Renal cortex interstitium (tissue), 15 donors: ENCODE data around the gene RSPH9. TPM values are rescaled to one million over a fixed set of nuclear protein-coding genes. Genes with fewer than 3 reads are reported as not detected.

ENCODE experiments used
- DNase-seq, 11 donors: peaks; one replicate each; pipeline ENCODE4 v3.0.0-alpha.2; 2013; ENCODE audit warnings: low read depth in 9 of 11, low spot score in 4 of 11; ENCODE audit errors: extremely low read depth in 1 of 11
- long read RNA-seq, 16 experiments: transcript quantifications; one replicate each; lab custom pipeline, GENCODE V29; 2026
- polyA plus RNA-seq, 3 donors: library from polyadenylated mRNA; unstranded; fragments of 120-200 nt; gene quantifications; one replicate each; pipeline ENCODE4 v1.2.1, GENCODE V29; 2013; ENCODE audit not compliant: insufficient read length in 3 of 3

RSPH9 gene
- 1 to 10 TPM; 1.1 to 1.7 (median 1.7) TPM for polyA plus RNA-seq
- long read RNA-seq, donor 1, partial matches to known transcripts = 0 of 57 reads
- long read RNA-seq, donor 1, other reads (novel, unspliced or antisense) = 56 of 57 reads
- long read RNA-seq, donor 2, partial matches to known transcripts = 0 of 2 reads
- long read RNA-seq, donor 2, other reads (novel, unspliced or antisense) = 0 of 2 reads
- long read RNA-seq, donor 3, partial matches to known transcripts = 0 of 2 reads
- long read RNA-seq, donor 3, other reads (novel, unspliced or antisense) = 0 of 2 reads
- long read RNA-seq, donor 4, partial matches to known transcripts = 0 of 1 reads
- long read RNA-seq, donor 4, other reads (novel, unspliced or antisense) = 0 of 1 reads
- long read RNA-seq, donor 5 = 0 reads
- long read RNA-seq, donor 6, partial matches to known transcripts = 0 of 2 reads
- long read RNA-seq, donor 6, other reads (novel, unspliced or antisense) = 0 of 2 reads
- long read RNA-seq, donor 7, partial matches to known transcripts = 0 of 1 reads
- long read RNA-seq, donor 7, other reads (novel, unspliced or antisense) = 0 of 1 reads
- long read RNA-seq, donor 8 = 0 reads
- long read RNA-seq, donor 9 = 0 reads
- long read RNA-seq, donor 10, partial matches to known transcripts = 0 of 2 reads
- long read RNA-seq, donor 10, other reads (novel, unspliced or antisense) = 0 of 2 reads
- long read RNA-seq, donor 11 = 0 reads
- long read RNA-seq, donor 12, partial matches to known transcripts = 0 of 1 reads
- long read RNA-seq, donor 12, other reads (novel, unspliced or antisense) = 0 of 1 reads
- long read RNA-seq, donor 13 = 0 reads
- long read RNA-seq, donor 14 = 0 reads
- long read RNA-seq, donor 15 = 0 reads
- long read RNA-seq, donor 16, partial matches to known transcripts = 0 of 1 reads
- long read RNA-seq, donor 16, other reads (novel, unspliced or antisense) = 0 of 1 reads

GRCh38 chr6:43644940-43645612 lies at the start of gene RSPH9:
Gene RSPH9, plus strand, starts transcription at chr6:43645036. Its CDS starts 63 bp downstream, at chr6:43645099.
- DNase-seq = peak in 4 of 11 donors; percentile 45 to 74 (median 62)

GRCh38 chr6:43600595-43600994 lies 44.2 kb upstream of the RSPH9 start:
- DNase-seq = no peak

GRCh38 chr6:43604174-43604573 lies 40.7 kb upstream of the RSPH9 start:
- no peak for DNase-seq

GRCh38 chr6:43606019-43606418 lies 38.8 kb upstream of the RSPH9 start:
- DNase-seq = no peak

- DNase-seq = peak in 10 of 11 donors; percentile 40 to 77 (median 62)
These were observed 36.5 kb upstream of the RSPH9 start for GRCh38 chr6:43608310-43608763.

GRCh38 chr6:43608807-43609206 lies 36.0 kb upstream of the RSPH9 start:
- DNase-seq = no peak

- no peak for DNase-seq
These were observed 35.4 kb upstream of the RSPH9 start for GRCh38 chr6:43609402-43609801.

GRCh38 chr6:43610431-43610830 lies 34.4 kb upstream of the RSPH9 start:
- DNase-seq = no peak

GRCh38 chr6:43613721-43614395 lies 31.0 kb upstream of the RSPH9 start:
- no peak for DNase-seq

- no peak for DNase-seq
These were observed 30.5 kb upstream of the RSPH9 start for GRCh38 chr6:43614396-43614730.

GRCh38 chr6:43616725-43617472 lies 27.9 kb upstream of the RSPH9 start:
- no peak for DNase-seq

- no peak for DNase-seq
These were observed 23.6 kb upstream of the RSPH9 start for GRCh38 chr6:43621078-43621835.

GRCh38 chr6:43621836-43622180 lies 23.0 kb upstream of the RSPH9 start:
- DNase-seq = no peak

GRCh38 chr6:43622541-43622940 lies 22.3 kb upstream of the RSPH9 start:
- no peak for DNase-seq

- no peak for DNase-seq
These were observed 20.7 kb upstream of the RSPH9 start for GRCh38 chr6:43623880-43624785.

- DNase-seq = no peak
These were observed 20.0 kb upstream of the RSPH9 start for GRCh38 chr6:43624786-43625288.
